SK-N-SH treated with all-trans-retinoic acid at 6 μM for 48 hours (cell line): ENCODE results near the gene PAMR1.

Experiments used
- ARNTL ChIP-seq: fragments of 450-650 bp; formaldehyde crosslinking; IDR thresholded peaks from 2 replicates; pipeline ENCODE4 v1.5.0; 2020; ENCODE audit warnings: low read depth, mild to moderate bottlenecking, moderate library complexity, borderline replicate concordance
- CSDC2 ChIP-seq: fragments of 250-450 bp; sonication (Bioruptor Pico); IDR thresholded peaks from 2 replicates; pipeline ENCODE4 v1.5.0; 2020; ENCODE audit warnings: mild to moderate bottlenecking, moderate library complexity
- ESRRG ChIP-seq: fragments of 250-450 bp; sonication (Bioruptor Pico); IDR thresholded peaks from 2 replicates; pipeline ENCODE4 v1.6.1; 2021; ENCODE audit warnings: mild to moderate bottlenecking
- OSR1 ChIP-seq: fragments of 250-450 bp; sonication (Bioruptor Pico); IDR thresholded peaks from 2 replicates; pipeline ENCODE4 v1.8.0; 2022; ENCODE audit warnings: moderate library complexity, mild to moderate bottlenecking, inconsistent platforms
- RARB ChIP-seq: fragments of 250-450 bp; sonication (Bioruptor Pico); IDR thresholded peaks from 2 replicates; pipeline ENCODE4 v1.8.0; 2021; ENCODE audit warnings: mild to moderate bottlenecking, moderate library complexity
- SNAI2 ChIP-seq: fragments of 250-450 bp; sonication (Bioruptor Pico); IDR thresholded peaks from 2 replicates; pipeline ENCODE4 v1.5.0; 2020; ENCODE audit warnings: mild to moderate bottlenecking, moderate library complexity
- TCF4 ChIP-seq: fragments of 250-450 bp; sonication (Bioruptor Pico); IDR thresholded peaks from 2 replicates; pipeline ENCODE4 v1.8.0; 2021; ENCODE audit warnings: mild to moderate bottlenecking, moderate library complexity, borderline replicate concordance
- ZC3H10 ChIP-seq: fragments of 250-450 bp; sonication (Bioruptor Pico); IDR thresholded peaks from 2 replicates; pipeline ENCODE4 v1.5.1; 2021; ENCODE audit warnings: mild to moderate bottlenecking, moderate library complexity
- ZFP30 ChIP-seq: fragments of 450-650 bp; formaldehyde crosslinking; IDR thresholded peaks from 2 replicates; pipeline ENCODE4 v1.5.0; 2022; ENCODE audit warnings: mild to moderate bottlenecking, moderate library complexity
- ZNF8 ChIP-seq: fragments of 450-650 bp; formaldehyde crosslinking; IDR thresholded peaks from 2 replicates; pipeline ENCODE4 v1.5.0; 2020; ENCODE audit warnings: mild to moderate bottlenecking, moderate library complexity
- TF ChIP-seq, protein P1 (sequence below): fragments of 250-450 bp; sonication (Bioruptor Pico); IDR thresholded peaks from 2 replicates; pipeline ENCODE4 v1.8.0; 2020; ENCODE audit warnings: mild to moderate bottlenecking, moderate library complexity, borderline replicate concordance
- TF ChIP-seq, protein P2 (sequence below): fragments of 250-450 bp; sonication (Bioruptor Pico); IDR thresholded peaks from 2 replicates; pipeline ENCODE4 v1.5.1; 2020; ENCODE audit warnings: low read depth, mild to moderate bottlenecking, moderate library complexity
- TF ChIP-seq, protein P3 (sequence below): fragments of 250-450 bp; sonication (Bioruptor Pico); IDR thresholded peaks from 2 replicates; pipeline ENCODE4 v1.5.1; 2021; ENCODE audit warnings: mild to moderate bottlenecking, moderate library complexity

DNA sequence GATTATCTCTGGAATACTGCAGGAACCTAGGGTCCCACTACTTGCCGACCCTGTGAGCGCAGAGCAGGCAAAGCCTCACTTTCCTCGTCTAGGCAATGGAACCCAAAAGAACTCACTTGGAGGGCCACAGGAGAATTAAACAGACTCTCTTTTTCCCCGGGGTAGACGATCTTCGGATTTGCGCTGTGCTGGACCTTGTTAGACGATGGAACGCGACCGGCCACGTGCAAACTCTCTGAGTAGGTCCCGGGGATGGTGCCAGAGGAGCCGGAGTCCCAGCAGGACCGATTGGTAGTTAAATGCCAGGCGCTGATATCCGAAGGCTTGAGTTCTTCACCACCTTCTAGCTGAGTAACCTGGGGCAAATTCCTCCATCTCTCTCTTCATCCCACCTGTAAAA, 105.0 kb downstream of the PAMR1 start:
- TF ChIP-seq RARB (no peak), ZC3H10 (CRISPR knock-in tag) (no peak), ARNTL (CRISPR knock-in tag) (no peak), TCF4 (no peak), ZFP30 (no peak), SNAI2 (CRISPR knock-in tag) (no peak), CSDC2 (CRISPR knock-in tag) (no peak), ESRRG (CRISPR knock-in tag) (no peak), OSR1 (CRISPR knock-in tag) (no peak), ZNF8 (CRISPR knock-in tag) (no peak)
- TF ChIP-seq, protein P1, sequence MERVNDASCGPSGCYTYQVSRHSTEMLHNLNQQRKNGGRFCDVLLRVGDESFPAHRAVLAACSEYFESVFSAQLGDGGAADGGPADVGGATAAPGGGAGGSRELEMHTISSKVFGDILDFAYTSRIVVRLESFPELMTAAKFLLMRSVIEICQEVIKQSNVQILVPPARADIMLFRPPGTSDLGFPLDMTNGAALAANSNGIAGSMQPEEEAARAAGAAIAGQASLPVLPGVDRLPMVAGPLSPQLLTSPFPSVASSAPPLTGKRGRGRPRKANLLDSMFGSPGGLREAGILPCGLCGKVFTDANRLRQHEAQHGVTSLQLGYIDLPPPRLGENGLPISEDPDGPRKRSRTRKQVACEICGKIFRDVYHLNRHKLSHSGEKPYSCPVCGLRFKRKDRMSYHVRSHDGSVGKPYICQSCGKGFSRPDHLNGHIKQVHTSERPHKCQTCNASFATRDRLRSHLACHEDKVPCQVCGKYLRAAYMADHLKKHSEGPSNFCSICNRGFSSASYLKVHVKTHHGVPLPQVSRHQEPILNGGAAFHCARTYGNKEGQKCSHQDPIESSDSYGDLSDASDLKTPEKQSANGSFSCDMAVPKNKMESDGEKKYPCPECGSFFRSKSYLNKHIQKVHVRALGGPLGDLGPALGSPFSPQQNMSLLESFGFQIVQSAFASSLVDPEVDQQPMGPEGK (CRISPR knock-in tag): no peak
- TF ChIP-seq, protein P2, sequence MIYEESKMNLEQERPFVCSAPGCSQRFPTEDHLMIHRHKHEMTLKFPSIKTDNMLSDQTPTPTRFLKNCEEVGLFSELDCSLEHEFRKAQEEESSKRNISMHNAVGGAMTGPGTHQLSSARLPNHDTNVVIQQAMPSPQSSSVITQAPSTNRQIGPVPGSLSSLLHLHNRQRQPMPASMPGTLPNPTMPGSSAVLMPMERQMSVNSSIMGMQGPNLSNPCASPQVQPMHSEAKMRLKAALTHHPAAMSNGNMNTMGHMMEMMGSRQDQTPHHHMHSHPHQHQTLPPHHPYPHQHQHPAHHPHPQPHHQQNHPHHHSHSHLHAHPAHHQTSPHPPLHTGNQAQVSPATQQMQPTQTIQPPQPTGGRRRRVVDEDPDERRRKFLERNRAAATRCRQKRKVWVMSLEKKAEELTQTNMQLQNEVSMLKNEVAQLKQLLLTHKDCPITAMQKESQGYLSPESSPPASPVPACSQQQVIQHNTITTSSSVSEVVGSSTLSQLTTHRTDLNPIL (CRISPR knock-in tag): no peak
- TF ChIP-seq, protein P3, sequence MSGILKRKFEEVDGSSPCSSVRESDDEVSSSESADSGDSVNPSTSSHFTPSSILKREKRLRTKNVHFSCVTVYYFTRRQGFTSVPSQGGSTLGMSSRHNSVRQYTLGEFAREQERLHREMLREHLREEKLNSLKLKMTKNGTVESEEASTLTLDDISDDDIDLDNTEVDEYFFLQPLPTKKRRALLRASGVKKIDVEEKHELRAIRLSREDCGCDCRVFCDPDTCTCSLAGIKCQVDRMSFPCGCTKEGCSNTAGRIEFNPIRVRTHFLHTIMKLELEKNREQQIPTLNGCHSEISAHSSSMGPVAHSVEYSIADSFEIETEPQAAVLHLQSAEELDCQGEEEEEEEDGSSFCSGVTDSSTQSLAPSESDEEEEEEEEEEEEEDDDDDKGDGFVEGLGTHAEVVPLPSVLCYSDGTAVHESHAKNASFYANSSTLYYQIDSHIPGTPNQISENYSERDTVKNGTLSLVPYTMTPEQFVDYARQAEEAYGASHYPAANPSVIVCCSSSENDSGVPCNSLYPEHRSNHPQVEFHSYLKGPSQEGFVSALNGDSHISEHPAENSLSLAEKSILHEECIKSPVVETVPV (CRISPR knock-in tag): no peak
